H9 (cell line): ENCODE data around the gene TAF3. TPM values are rescaled to one million over a fixed set of nuclear protein-coding genes. Genes with fewer than 3 reads are reported as not detected.

Experiments
- DNase-seq: peaks from one replicate; pipeline ENCODE4 v3.0.0-alpha.2; 2017
- H2AFZ ChIP-seq: one replicate; pipeline ENCODE4 v1.6.1; 2013; ENCODE audit warnings: mild to moderate bottlenecking, low read length, control low read depth, moderate library complexity
- H2AK5ac ChIP-seq: 2 replicates; pipeline ENCODE4 v1.6.1; 2013; ENCODE audit warnings: low read length, control low read depth, mixed read lengths; ENCODE audit not compliant: insufficient read length
- H2BK120ac ChIP-seq: one replicate; pipeline ENCODE4 v1.6.1; 2013; ENCODE audit warnings: low read depth, mild to moderate bottlenecking, low read length, control low read depth, inconsistent platforms; ENCODE audit not compliant: poor library complexity, severe bottlenecking
- H2BK12ac ChIP-seq: 2 replicates; pipeline ENCODE4 v1.6.1; 2013; ENCODE audit warnings: low read length, control low read depth, mixed read lengths, low read depth; ENCODE audit not compliant: insufficient read length
- H2BK15ac ChIP-seq: 2 replicates; pipeline ENCODE4 v1.6.1; 2013; ENCODE audit warnings: low read depth, low read length, control low read depth
- H2BK20ac ChIP-seq: one replicate; pipeline ENCODE4 v1.6.1; 2013; ENCODE audit warnings: low read depth, mild to moderate bottlenecking, low read length, control low read depth, inconsistent platforms; ENCODE audit not compliant: poor library complexity, severe bottlenecking
- H2BK5ac ChIP-seq: 2 replicates; pipeline ENCODE4 v1.6.1; 2013; ENCODE audit warnings: low read length, control low read depth, mixed read lengths; ENCODE audit not compliant: insufficient read length
- H3K14ac ChIP-seq: 2 replicates; pipeline ENCODE4 v1.6.1; 2013; ENCODE audit warnings: low read length, control low read depth; ENCODE audit not compliant: insufficient read depth
- H3K18ac ChIP-seq: 2 replicates; pipeline ENCODE4 v1.6.1; 2013; ENCODE audit warnings: low read depth, mild to moderate bottlenecking, mixed read lengths, low read length, control low read depth; ENCODE audit not compliant: insufficient read length
- H3K23ac ChIP-seq: 2 replicates; pipeline ENCODE4 v1.6.1; 2013; ENCODE audit warnings: low read length, control low read depth, mixed read lengths, low read depth; ENCODE audit not compliant: insufficient read length
- H3K23me2 ChIP-seq: 2 replicates; pipeline ENCODE4 v1.6.1; 2013; ENCODE audit warnings: low read depth, mild to moderate bottlenecking, mixed read lengths, low read length, control low read depth; ENCODE audit not compliant: insufficient read length, poor library complexity, severe bottlenecking
- H3K27ac ChIP-seq: 2 replicates; pipeline ENCODE4 v1.5.1; 2013; ENCODE audit warnings: low read length, control low read depth, mixed read lengths, low read depth; ENCODE audit not compliant: insufficient read length
- H3K27me3 ChIP-seq: 2 replicates; pipeline ENCODE4 v1.6.1; 2013; ENCODE audit warnings: low read length, control low read depth, inconsistent platforms; ENCODE audit not compliant: insufficient read depth
- H3K4ac ChIP-seq: 2 replicates; pipeline ENCODE4 v1.6.1; 2013; ENCODE audit warnings: low read depth, mild to moderate bottlenecking, control low read depth, inconsistent platforms, low read length, moderate library complexity
- H3K4me1 ChIP-seq: 2 replicates; pipeline ENCODE4 v1.6.1; 2013; ENCODE audit warnings: low read length, control low read depth, inconsistent platforms; ENCODE audit not compliant: insufficient read depth
- H3K4me2 ChIP-seq: 2 replicates; pipeline ENCODE4 v1.6.1; 2013; ENCODE audit warnings: low read length, control low read depth, mixed read lengths; ENCODE audit not compliant: insufficient read length, insufficient read depth
- H3K56ac ChIP-seq: 2 replicates; pipeline ENCODE4 v1.6.1; 2013; ENCODE audit warnings: low read depth, mild to moderate bottlenecking, mixed read lengths, low read length, control low read depth; ENCODE audit not compliant: insufficient read length
- H3K79me1 ChIP-seq: 2 replicates; pipeline ENCODE4 v1.6.1; 2013; ENCODE audit warnings: low read depth, mild to moderate bottlenecking, moderate library complexity, low read length, control low read depth, inconsistent platforms; ENCODE audit not compliant: insufficient read depth, poor library complexity, severe bottlenecking
- H3K79me2 ChIP-seq: 2 replicates; pipeline ENCODE4 v1.6.1; 2013; ENCODE audit warnings: low read length, control low read depth, inconsistent platforms; ENCODE audit not compliant: insufficient read depth
- H3K9ac ChIP-seq: 2 replicates; pipeline ENCODE4 v1.6.1; 2013; ENCODE audit warnings: low read length, control low read depth, mixed read lengths; ENCODE audit not compliant: insufficient read length; ENCODE audit errors: extremely low read depth
- H3K9me3 ChIP-seq: one replicate; pipeline ENCODE4 v1.6.1; 2013; ENCODE audit warnings: low read depth, low read length, inconsistent platforms; ENCODE audit not compliant: control insufficient read depth
- H3T11ph ChIP-seq: one replicate; pipeline ENCODE4 v1.6.1; 2013; ENCODE audit warnings: mild to moderate bottlenecking, low read length, control low read depth, inconsistent platforms
- H4K20me1 ChIP-seq: one replicate; pipeline ENCODE4 v1.6.1; 2013; ENCODE audit not compliant: control insufficient read depth, insufficient read length, insufficient read depth
- H4K5ac ChIP-seq: 2 replicates; pipeline ENCODE4 v1.6.1; 2013; ENCODE audit warnings: low read depth, mild to moderate bottlenecking, mixed read lengths, low read length, control low read depth; ENCODE audit not compliant: insufficient read length
- H4K8ac ChIP-seq: replicated peaks from 2 replicates; pipeline ENCODE4 v1.6.1; 2013; ENCODE audit warnings: low read length, control low read depth, mixed read lengths, low read depth; ENCODE audit not compliant: insufficient read length
- H4K91ac ChIP-seq: 2 replicates; pipeline ENCODE4 v1.6.1; 2013; ENCODE audit warnings: low read depth, mild to moderate bottlenecking, moderate library complexity, mixed read lengths, low read length, control low read depth; ENCODE audit not compliant: insufficient read length
- H3K27ac Mint-ChIP-seq, 3 experiments: 2 replicates in 2 of 3; 3 replicates in 1 of 3; pipeline ENCODE4 v1.8.0; 2020 to 2021; ENCODE audit warnings: mixed read lengths in 3 of 3, mild to moderate bottlenecking in 1 of 3, moderate library complexity in 1 of 3
- H3K27me3 Mint-ChIP-seq: 2 replicates; pipeline ENCODE4 v1.8.0; 2021; ENCODE audit warnings: low read depth, mild to moderate bottlenecking, moderate library complexity, mixed read lengths
- H3K36me3 Mint-ChIP-seq, 3 experiments: 2 replicates in 2 of 3; 3 replicates in 1 of 3; pipeline ENCODE4 v1.8.0; 2020 to 2021; ENCODE audit warnings: low read depth in 3 of 3, mixed read lengths in 3 of 3; ENCODE audit not compliant: insufficient read depth in 1 of 3
- H3K4me1 Mint-ChIP-seq, 2 experiments: 2 replicates each; pipeline ENCODE4 v1.8.0; 2020; ENCODE audit warnings: mixed read lengths in 2 of 2
- H3K4me3 Mint-ChIP-seq, 2 experiments: 2 replicates in 1 of 2; 3 replicates in 1 of 2; pipeline ENCODE4 v1.8.0; 2020 to 2021; ENCODE audit warnings: mild to moderate bottlenecking in 2 of 2, mixed read lengths in 2 of 2, moderate library complexity in 1 of 2
- H3K9me3 Mint-ChIP-seq, 2 experiments: 2 replicates in 1 of 2; 3 replicates in 1 of 2; pipeline ENCODE4 v1.8.0; 2020; ENCODE audit warnings: mild to moderate bottlenecking in 2 of 2, mixed read lengths in 2 of 2, moderate library complexity in 1 of 2
- CTCF ChIP-seq: fragments of 200-600 bp; sonication (generic); conservative IDR thresholded peaks from 3 replicates; pipeline ENCODE4 v1.8.0; 2021; ENCODE audit warnings: antibody characterized with exemption, mild to moderate bottlenecking
- WGBS: extraction: QIAGEN DNeasy Blood & Tissue Kit; methylation state at CpG from one replicate; pipeline ENCODE4 v1.1.7; 2013; ENCODE audit warnings: missing lambda C conversion rate, low lambda C conversion rate, mixed read lengths; ENCODE audit not compliant: insufficient read length; ENCODE audit errors: extremely low coverage; 5-methylcytosine and 5-hydroxymethylcytosine counted together
- total RNA-seq: library from RNA; stranded (reverse); gene quantifications from 2 replicates; pipeline ENCODE4 v1.2.1, GENCODE V29; 2021

Gene TAF3
- total RNA-seq, 1 experiment from 2014 or later, result 10.2 TPM

GRCh38 chr10:8049865-8050555 lies 231.7 kb downstream of the TAF3 start:
- Histone ChIP-seq H2BK20ac (no peak overlapping the region), H4K20me1 (no peaks in the 10 kb centered on the region), H3K79me1 (no peaks in the 10 kb centered on the region), H2BK15ac (no peak overlapping the region), H2AFZ (no peak overlapping the region), H3K4ac (no peak overlapping the region), H3K27me3 (peaks cover 85% of the 10 kb centered on the region), H3K23me2 (peaks cover 25% of the 10 kb centered on the region), H4K5ac (no peak overlapping the region), H2BK120ac (no peak overlapping the region), H2BK5ac (no peak overlapping the region), H3K9ac (no peak overlapping the region), H3K56ac (no peak overlapping the region), H3K4me2 (peak overlapping the region; percentile 38), H3K14ac (no peak overlapping the region), H3K79me2 (no peaks in the 10 kb centered on the region), H2BK12ac (no peak overlapping the region), H3K18ac (no peak overlapping the region), H2AK5ac (no peak overlapping the region), H3K27ac (no peak overlapping the region), H4K91ac (no peak overlapping the region), H3K4me1 (no peaks in the 10 kb centered on the region; the same call in 1 of the 2 replicates), H3K9me3 (no peaks in the 10 kb centered on the region), H4K8ac (no peak overlapping the region), H3K23ac (no peak overlapping the region), H3T11ph (no peak overlapping the region)
- Mint-ChIP-seq H3K36me3 (no peaks in the 10 kb centered on the region; a peak in 1 of 7 replicates), H3K9me3 (no peaks in the 10 kb centered on the region; a peak in 1 of 5 replicates), H3K4me1 (peaks cover 38 to 64% of the 10 kb centered on the region in 2 experiments), H3K4me3 (peak overlapping the region; percentile 27 to 76), H3K27ac (no peak overlapping the region), H3K27me3 (peaks cover 92% of the 10 kb centered on the region)
- no peak for TF ChIP-seq CTCF
- no CpG with 5 or more reads among the region's 68 CpGs for WGBS
- peak; percentile 72 for DNase-seq
